ENCODE measurements around the gene COL9A3.
"Not testable (repeated sequence)": the region's sequence is repeated elsewhere in the genome, so short reads cannot be mapped to it uniquely, and the experiment has no call there.

Gene COL9A3

DNA sequence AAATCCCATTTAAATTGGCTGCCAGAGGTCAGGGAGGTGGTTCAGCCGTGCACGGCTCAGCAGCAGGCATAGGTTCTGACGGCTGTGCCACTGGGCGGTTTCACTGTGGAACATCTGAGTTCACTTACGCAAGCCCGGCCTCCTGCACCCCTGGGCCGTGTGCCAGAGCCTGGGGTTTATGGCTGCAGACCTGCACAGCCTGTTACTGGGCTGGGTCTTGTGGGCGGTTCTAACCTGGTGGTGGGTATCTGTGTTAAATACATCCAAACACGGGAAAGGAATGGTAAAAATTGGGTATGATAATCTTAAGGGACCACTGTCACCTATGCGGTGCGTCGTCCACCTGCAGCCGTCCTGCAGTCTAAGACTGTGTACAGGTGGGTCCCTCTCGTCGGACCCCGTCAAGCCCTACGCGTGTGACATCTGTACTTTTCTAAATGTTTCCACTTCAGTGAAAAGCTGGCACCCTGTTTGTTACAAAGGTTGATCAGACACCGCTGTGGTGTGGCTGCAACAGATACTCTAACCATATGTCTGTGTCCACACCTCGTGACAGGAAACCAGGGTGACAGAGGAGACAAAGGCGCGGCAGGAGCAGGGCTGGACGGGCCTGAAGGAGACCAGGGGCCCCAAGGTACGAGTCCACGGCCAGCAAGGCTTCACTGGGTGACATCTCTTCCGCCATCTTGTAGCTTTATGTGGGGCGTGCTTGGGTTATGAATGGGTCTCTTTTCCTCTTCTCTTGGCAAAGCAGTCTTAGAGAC lies 21.5 kb downstream of the COL9A3 start:
- no peak for DNase-seq

DNA sequence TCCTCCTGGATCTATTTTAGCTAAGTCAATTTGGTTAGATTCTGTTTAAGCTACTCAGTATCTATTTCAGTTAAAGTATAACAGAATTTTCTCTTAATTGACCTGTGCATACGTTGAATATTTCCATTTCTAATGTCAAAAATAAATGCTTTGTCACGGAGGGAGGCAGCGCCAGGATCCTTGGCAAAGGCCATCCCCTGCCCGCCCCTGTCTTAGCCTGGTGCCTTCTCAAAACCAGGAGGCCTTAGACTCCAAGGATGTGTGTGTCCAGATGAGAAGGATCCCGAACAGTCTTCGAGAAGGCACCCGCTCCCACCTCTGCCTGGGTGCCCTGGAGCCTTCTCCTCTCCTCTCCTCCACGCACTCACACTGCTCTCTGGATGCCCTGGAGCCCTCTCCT lies 22.4 kb downstream of the COL9A3 start:
- DNase-seq = no peak

DNA sequence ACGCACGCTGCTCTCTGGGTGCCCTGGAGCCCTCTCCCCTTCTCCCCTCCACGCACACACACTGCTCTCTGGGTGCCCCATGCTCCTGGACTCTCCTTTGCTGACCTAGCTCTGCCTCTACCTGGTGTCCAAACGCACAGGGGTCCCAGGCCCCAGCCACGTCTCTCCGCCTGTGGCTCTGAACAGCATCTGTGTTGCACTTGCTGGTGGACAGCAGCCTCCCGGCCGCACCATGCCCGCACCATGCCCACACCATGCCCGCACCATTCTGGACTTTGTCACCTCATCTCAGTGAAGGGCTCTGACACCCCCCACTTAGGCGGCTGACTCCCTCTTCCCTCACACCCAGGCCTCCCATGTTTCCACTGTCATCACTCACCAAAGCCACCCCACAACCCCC lies 23.0 kb downstream of the COL9A3 start:
- no peak for DNase-seq

DNA sequence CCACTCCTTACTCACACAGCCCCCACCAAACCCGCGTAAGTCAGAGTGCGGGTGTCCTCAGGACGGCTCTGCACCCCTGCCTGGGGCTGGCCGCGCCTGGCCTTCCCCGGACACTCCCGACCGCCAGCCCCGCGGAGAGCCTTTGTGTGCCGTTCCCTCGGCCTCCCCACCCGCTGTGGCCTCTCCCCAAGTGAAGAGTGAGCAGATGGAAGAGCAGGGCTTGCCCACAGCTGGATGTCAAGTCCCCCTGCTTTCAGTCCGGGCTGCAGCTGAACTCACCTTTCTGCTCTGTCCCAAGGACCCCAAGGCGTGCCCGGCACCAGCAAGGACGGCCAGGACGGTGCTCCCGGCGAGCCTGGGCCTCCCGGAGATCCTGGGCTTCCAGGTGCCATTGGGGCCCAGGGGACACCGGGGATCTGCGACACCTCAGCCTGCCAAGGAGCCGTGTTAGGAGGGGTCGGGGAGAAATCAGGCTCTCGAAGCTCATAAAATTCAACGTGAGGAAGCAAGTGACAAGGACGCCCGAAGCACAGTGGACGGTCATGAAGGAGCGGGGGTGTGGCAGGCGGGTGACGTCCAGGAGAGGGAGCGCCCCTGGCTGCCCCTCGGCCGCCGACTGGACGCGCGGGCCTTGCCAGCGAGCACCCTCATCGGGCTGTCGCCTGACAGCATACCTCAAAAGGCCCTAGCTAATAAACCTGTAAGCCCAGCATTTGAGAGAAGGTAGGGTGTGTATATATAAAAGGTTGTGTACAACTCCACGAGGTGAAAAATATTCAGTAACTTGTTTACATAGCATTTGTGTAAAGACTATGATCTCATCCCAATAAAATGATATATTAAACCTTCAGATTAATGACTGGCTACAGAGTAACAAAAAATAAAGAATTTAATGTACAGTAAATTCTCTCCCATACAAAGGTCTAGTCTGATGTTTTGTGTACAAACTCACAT lies 23.7 kb downstream of the COL9A3 start:
- DNase-seq = no peak

DNA sequence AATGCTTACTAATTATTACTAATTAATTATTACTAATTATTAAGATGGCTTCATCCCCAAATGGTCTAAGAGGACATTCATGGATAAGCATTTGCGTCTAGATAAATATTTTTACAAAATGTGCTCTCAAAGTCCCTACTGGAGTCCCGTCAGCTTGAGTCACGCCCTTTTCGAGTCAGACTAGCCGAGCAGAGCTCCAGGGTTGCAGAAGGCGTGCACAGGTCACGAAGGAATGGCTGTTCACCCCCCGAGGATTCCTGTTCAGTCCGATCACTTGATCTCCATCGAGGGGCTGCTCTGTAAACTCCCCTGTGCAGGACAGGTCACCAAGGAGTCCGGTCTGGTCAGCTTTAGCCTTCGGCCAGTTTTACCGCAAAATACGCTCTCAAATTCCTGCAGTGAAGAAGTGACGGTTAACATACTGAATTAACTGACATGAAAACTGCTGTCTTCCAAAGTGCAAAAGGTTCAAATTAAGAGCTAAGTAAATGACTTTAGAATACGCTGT lies 24.9 kb downstream of the COL9A3 start:
- no peak for DNase-seq

DNA sequence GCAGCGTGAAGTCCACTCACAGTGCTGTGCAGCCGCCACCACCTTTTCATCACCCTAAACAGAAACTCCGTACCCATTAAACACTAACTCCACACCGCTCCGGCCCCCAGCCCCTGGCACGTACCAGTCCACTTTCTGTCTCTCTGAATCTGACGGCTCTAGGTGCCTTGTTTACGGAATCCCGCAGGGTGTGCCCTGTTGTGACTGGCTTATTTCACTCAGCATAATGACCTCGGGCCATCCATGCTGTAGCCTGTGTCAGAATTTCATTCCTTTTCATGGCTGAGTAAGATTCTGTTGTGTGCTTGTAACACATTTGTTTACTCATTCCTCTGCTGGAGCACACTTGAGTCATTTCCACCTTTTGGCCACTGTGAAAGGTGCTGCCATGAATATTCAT lies 26.8 kb downstream of the COL9A3 start:
- DNase-seq = no peak

DNA sequence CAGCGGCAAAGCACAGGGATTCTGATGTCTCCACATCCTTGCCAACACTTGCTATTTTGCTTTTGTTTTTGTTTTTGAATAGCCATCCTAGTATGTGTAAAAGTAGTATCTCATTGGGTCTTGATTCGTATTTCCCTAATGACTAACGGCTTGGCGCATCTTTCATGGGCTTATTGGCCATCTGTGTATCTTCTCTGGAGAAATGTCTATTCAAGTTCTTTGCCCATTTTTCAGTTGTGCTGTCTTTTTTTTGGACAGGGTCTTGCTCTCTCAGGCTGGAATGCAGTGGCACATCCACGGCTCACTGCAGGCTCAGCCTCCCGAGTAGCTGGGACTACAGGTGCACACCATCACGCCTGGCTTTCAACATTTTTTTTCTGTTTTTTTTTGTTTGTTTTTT lies 27.3 kb downstream of the COL9A3 start:
- DNase-seq = no peak

DNA sequence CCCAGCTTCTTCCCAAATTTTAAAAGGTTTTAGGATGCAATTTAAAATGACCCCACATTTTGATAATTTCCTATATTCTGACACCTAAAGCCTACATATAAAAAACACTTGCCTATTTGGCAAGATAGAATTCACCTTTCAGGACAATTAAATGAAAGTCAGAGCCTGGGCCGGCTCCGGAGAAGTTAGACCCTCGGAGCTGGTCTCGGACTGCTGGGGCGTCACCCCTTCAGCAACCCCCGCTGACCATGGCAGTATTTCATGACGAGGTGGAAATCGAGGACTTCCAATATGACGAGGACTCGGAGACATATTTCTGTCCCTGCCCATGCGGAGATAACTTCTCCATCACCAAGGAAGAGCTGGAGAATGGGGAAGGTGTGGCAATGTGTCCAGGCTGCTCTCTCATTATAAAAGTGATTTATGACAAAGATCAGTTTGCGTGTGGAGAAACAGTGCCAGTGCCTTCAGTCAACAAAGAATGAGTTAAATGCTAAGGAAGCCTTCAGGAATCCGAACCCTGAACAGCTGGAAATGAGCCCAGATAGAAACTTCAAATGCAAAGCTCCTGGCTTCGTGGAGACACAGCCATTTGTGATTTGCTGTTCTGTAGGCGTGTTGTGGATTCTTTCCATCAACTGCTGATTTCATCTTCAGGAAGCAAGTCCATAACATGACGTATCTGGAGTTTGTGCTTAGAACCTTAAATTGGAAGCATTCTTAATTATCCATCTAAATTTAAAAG lies 28.7 kb downstream of the COL9A3 start:
- DNase-seq = no peak

DNA sequence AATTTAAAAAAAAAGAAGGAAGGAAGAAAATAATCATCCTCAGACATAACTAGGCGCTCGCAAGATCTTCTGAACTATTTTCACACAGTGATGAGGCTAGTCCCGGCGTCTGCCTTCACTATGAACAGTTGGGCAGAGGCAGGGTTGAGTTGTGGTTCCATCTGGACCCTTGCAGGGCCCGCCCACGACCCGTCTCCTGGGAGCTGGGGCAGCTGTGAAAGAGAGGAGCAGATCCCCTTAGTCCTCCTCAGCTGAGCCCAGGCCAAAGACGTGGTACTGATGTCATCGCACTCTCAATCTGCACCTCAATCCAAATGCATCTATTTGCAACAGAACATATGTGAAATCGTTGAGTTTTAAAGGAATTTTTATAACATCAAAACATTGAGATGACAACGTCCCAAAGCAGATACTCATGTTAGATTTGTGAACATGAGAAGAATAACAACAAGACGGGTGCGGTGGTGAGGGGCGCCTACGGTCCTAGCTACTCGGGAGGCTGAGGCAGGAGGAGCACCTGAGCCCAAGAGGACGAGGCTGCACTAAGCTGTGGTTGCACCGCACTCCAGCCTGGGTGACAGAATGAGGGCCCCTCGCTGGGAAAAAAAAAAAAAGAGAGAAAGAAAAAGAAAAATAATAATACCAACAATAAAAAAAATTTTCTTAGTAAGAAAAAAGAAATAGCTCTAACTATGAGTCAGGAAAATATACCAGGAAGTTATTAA lies 29.5 kb downstream of the COL9A3 start:
- no peak for DNase-seq

DNA sequence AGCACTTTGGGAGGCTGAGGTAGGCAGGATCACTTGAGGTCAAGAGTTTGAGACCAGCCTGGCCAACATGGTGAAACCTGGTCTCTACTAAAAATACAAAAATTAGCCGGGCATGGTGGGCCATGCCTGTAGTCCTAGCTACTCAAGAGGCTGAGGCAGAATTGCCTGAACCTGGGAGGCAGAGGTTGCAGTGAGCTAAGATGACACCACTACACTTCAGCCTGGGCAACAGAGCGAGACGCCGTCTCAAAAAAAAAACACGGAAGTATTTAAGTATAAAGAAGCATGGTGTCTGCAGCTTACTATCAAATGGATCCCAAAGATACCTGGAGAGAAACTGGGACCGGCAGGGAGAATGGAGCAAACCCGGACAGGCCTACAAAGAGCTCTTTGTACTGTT lies 32.1 kb downstream of the COL9A3 start:
- DNase-seq = not testable (repeated sequence)

DNA sequence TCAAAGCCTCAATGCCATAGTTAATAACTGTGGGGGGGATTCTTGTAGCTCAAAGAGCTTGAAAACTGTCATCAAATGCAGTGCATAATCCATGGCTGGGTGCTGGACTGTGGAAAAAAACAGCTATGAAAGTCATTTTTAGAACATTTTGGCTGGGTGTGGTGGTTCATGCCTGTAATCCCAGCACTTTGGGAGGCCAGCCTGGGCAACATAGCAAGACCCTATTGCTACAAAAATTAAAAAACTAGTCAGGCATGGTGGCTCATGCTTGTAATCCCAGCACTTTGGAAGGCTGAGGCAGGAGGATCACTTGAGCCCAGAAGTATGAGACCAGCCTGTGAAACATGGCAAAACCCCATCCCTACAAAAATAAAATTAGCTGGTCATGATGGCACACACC lies 32.6 kb downstream of the COL9A3 start:
- no peak for DNase-seq

DNA sequence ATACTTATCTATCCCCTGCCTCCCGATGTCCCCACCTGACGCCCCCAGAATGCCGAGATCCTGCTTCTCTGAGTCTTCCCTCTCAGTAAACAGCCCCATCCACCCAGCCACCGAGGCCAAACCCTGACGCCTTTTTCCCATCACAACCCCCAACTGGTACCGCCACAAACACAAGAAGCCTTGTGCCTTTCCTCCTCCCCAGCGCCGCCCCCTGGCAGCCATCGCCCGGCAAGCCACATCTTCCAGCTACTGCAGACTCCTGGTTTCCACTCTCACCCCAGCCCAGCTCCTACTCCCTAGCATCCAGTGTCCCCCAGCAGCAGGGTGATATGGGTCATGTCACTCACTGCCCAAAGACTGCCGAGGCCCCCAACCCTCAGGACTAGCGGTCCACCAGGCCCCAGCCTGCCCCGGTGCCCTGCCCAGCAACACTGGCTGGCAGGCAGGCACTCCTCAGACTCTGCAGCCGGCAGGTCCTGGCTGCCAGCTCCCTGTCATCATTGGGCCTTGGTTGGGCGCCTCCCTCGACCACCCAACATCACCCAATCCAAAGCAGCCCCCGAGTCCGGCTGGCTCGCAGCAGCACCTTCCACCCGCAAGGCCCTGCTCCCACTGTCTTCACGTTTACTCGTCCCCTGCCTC lies 33.6 kb downstream of the COL9A3 start:
- no peak for DNase-seq

DNA sequence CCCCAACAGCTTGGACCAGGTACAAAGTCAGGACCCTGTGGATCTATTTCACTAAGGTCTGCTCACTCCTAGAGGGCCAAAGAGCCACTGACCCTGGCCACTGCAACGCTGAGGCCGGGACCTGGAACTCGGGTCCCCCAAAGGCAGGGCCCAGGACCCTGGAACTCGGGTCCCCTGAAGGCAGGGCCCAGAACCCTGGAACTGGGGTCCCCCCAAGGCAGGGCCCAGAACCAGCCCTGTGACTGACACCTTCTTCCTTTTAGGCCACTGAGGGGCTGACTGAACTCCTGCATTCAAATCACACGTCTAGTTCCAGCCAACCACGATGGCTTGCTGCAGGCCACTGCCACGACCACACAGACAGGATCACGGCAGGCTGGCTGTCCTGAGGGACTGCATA lies 35.3 kb downstream of the COL9A3 start:
- DNase-seq = no peak

DNA sequence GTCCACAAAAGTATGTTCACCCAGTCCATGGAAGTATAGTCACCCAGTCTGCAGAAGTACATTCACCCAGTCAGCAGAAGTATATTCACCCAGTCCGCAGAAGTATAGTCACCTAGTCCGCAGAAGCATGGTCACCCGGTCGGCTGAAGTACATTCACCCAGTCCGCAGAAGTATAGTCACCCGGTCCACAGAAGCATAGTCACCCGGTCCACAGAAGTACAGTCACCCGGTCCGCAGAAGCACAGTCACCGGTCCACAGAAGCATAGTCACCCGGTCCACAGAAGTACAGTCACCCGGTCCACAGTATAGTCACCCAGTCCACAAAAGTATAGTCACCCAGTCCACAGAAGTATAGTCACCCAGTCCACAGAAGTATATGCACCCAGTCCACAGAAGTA lies 36.0 kb downstream of the COL9A3 start:
- DNase-seq = no peak

DNA sequence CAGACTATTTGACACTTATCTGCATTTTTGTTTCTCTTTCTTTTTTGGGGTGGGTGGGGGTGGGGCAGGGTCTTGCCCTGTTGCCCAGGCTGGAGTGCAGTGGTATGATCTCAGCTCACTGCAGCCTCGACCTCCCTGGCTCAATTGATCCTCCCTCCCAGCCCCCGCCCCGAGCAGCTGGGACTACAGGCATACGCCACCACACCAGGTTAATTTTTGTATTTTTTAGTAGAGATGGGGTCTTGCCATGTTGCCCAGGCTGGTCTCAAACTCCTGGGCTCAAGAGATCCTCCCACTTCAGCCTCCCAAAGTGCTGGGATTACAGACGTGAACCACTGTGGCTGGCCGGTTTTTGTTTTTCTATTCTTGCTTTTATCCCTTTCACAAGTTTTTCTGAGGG lies 36.5 kb downstream of the COL9A3 start:
- DNase-seq = not testable (repeated sequence)

DNA sequence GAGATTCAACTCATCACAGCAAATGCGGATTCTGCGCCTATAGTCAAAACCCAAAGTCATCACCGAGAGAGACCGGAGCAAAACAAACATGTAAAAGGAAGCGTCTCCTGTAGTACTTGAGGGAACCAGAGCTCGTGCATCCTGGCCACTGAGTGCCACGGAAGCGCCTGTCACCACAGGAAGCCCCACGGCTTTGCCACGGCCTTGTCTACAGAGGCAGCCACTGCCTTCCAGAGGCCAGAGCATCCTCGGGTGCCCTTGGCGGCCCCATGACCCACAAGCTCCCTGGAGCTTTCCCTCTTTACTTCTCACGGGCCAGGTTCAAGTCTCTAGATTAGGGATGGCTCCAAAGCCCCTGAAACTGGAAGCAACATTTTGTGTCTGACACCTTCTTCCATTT lies 37.3 kb downstream of the COL9A3 start:
- DNase-seq = no peak

DNA sequence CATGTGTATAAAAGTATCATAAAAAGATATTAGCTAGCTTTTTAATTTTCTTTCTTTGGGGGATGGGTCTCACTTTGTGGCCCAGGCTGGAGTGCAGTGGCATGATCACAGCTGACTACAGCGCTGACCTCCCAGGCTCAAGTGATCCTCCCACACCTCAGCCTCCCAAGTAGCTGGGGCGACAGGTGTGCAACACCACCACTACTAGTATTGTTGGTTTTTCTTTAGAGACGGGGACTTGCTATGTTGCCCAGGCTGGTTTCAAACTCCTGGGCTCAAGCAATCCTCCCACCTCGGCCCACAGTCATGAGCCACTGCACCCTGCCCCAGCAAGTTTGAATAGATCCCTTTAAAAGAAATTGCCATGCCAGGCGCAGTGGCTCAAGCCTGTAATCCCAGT lies 38.3 kb downstream of the COL9A3 start:
- no peak for DNase-seq

DNA sequence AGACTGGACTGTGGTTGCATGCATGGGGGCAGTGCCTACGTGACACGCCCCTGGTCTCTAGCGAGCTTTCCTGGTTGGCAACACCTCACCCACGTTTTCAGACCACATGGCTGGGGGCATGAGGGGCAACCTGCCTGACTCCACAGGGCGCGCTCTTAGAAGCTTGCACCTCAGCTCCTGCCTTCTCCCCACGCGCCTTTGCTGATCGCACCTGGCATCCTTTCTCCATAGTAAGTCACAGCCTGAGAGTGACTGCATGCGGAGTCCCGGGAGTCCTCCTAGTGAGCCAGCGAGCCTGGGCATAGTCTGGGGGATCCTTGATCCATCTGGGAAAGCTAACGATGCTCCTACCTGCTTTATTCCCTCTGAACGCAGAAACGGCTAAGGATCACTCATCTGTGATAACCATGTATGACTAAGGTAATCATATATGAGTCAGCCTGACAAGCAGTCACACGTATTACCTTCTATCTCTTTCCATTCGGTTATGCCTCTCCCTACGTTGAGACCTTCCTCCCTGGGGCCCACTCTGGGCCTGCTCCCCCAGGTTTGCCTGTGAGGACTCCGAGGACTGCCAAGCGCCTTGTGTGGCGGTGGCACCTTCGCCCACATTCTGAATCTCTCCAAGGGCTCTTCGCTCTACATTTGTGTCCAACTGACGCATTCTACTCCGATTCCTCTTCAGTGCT lies 40.2 kb downstream of the COL9A3 start:
- DNase-seq = no peak

DNA sequence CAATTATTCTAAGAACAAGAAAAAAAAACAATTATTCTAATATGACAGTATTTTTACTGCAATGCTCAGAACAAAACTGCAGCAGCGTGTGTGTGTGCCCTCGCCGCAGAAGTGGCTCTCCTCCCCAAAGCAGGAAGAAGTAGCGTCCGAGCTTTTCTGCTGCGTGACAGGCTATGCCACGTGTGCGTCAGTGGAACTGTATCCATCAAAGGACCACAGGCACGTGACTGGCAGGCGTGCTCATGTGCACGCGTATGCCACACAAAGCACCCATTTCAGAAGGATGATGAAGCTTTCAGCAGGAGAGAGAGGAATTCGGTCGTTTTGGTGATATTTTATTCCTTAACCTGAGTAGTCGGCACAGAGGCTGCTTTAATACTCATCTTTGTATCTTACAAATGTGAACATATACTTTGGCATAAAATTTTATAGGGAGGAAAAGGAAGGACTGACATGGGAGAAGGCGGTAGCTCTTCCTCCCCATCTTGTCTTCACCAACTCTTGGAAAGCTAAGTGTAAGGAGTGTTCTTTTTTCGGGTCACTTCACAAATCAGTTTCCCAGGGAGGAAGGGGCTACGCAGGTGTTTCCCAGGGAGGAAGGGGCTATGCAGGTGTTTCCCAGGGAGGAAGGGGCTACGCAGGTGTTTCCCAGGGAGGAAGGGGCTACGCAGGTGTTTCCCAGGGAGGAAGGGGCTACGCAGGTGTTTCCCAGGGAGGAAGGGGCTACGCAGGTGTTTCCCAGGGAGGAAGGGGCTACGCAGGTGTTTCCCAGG lies 41.4 kb downstream of the COL9A3 start:
- no peak for DNase-seq

DNA sequence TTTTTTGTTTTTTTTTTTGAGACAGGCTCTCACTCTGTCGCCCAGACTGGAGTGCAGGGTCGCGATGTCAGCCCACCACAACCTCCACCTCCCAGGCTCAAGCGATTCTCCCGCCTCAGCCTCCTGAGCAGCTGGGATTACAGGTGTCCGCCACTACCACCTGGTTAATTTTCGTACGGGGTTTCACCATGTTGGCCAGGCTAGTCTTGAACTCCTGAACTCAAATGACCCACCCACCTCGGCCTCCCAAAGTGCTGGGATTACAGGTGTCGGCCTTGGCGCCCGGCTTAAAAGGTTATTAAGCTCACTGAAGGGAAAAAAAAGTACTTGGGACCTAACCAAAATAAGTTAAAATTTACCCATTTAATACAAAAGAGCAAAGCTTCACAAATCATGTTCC lies 42.9 kb downstream of the COL9A3 start:
- DNase-seq = no peak

Data from activated CD4-positive, alpha-beta T cell treated with anti-CD3 and anti-CD28 coated beads for 1 hour (primary cell).